HG02610 (cell line): ENCODE results near the gene CENPA.
A peak's percentile ranks its signal among the peaks of the same experiment; 100 is the strongest.
"Not testable (repeated sequence)": the region's sequence is repeated elsewhere in the genome, so short reads cannot be mapped to it uniquely, and the experiment has no call there.

Experiments used
- ATAC-seq: cut with Tn5 transposase; IDR thresholded peaks from one replicate; pipeline ENCODE4 v1.9.1; 2021; ENCODE audit warnings: mild to moderate bottlenecking, moderate library complexity; ENCODE audit not compliant: unreplicated experiment

CENPA gene

GRCh38 chr2:26785431-26786206 is at the start of gene CENPA:
Gene CENPA, plus strand, starts transcription at chr2:26786056. Its CDS starts 141 bp downstream, at chr2:26786197.
- peak; percentile 99 for ATAC-seq

- ATAC-seq = no peak
Measured at GRCh38 chr2:26737221-26737620, 48.6 kb upstream of the CENPA start.

GRCh38 chr2:26738481-26738880 is 47.4 kb upstream of the CENPA start:
- ATAC-seq = no peak

- no peak for ATAC-seq
Measured at GRCh38 chr2:26739514-26739913, 46.3 kb upstream of the CENPA start.

GRCh38 chr2:26740346-26740745 is 45.5 kb upstream of the CENPA start:
- ATAC-seq = no peak

GRCh38 chr2:26740890-26741302 is 45.0 kb upstream of the CENPA start:
- no peak for ATAC-seq

GRCh38 chr2:26742048-26742770 is 43.6 kb upstream of the CENPA start:
- ATAC-seq = no peak

GRCh38 chr2:26743852-26744251 is 42.0 kb upstream of the CENPA start:
- no peak for ATAC-seq

- ATAC-seq = no peak
Measured at GRCh38 chr2:26744953-26745352, 40.9 kb upstream of the CENPA start.

- no peak for ATAC-seq
Measured at GRCh38 chr2:26745609-26746327, 40.1 kb upstream of the CENPA start.

GRCh38 chr2:26746934-26747333 is 38.9 kb upstream of the CENPA start:
- no peak for ATAC-seq

GRCh38 chr2:26749787-26750420 is 36.0 kb upstream of the CENPA start:
- not testable (repeated sequence) for ATAC-seq

- not testable (repeated sequence) for ATAC-seq
Measured at GRCh38 chr2:26750467-26750866, 35.4 kb upstream of the CENPA start.

GRCh38 chr2:26752656-26753055 is 33.2 kb upstream of the CENPA start:
- ATAC-seq = no peak

- ATAC-seq = no peak
Measured at GRCh38 chr2:26754539-26754938, 31.3 kb upstream of the CENPA start.

- no peak for ATAC-seq
Measured at GRCh38 chr2:26754972-26755670, 30.7 kb upstream of the CENPA start.

- ATAC-seq = no peak
Measured at GRCh38 chr2:26756337-26756736, 29.5 kb upstream of the CENPA start.

- peak; percentile 54 for ATAC-seq
Measured at GRCh38 chr2:26757873-26758789, 27.7 kb upstream of the CENPA start.

- ATAC-seq = no peak
Measured at GRCh38 chr2:26758790-26759321, 27.0 kb upstream of the CENPA start.
